Spleen (tissue), 7 donors: ENCODE results near the gene XBP1.

Source experiments
- POLR2A ChIP-seq, 3 donors: fragments of 450-650 bp; IDR thresholded peaks; one replicate each; pipeline ENCODE4 v1.5.1; 2017; ENCODE audit warnings: antibody characterized with exemption in 3 of 3, mild to moderate bottlenecking in 1 of 3
- POLR2AphosphoS5 ChIP-seq, 3 donors: sonication (generic); formaldehyde crosslinking; IDR thresholded peaks; one replicate each; pipeline ENCODE4 v1.5.1; 2017; ENCODE audit warnings: antibody characterized with exemption in 3 of 3
- TF ChIP-seq, protein P1 (sequence below), 11 experiments: fragments of 200-600 bp in 7 of 11; fragments of 450-650 bp in 4 of 11; sonication (generic) in 4 of 11; IDR thresholded peaks in 8 of 11; conservative IDR thresholded peaks in 3 of 11; 1 replicate in 7 of 11; 2 replicates in 4 of 11; pipeline versions ENCODE4 v1.4.0 to v1.8.0; 2016 to 2021; ENCODE audit warnings: antibody characterized with exemption in 11 of 11, inconsistent platforms in 4 of 11, mild to moderate bottlenecking in 1 of 11
- donor health status: DM: no; HTN: no; CAD: no; lungs with moderate emphysema.
- donor health status: DM: no; HTN: no; CAD: no.
- donor health status: DM: no; HTN: no; CAD: no.

DNA sequence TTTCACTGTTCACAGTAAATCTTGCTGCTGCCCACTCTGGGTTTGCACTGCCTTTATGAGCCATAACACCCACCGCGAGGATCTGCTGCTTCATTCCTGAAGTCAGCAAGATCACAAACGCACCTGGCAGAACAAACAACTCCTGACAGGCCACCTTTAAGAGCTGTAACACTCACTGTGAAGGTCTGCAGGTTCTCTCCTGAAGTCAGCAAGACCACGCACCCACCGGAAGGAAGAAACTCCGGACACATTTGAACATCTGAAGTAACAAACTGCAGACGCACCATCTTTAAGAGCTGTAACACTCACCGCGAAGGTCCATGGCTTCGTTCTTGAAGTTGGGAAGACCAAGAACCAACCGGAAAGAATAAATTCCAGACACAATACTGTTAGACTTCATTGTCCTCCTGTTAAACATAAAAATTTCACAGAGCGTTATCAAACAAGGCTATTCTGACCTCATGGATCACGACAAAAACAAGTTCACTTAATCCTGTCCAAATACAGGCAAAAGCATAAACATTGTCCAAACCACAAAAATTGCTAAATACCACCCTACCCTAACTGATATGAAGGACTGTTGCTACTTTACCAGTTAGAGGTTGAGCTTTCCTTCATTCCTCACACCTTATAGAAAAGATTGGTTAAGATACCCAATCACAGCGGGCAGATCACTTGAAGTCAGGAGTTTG is 30.8 kb downstream of the XBP1 start:
- TF ChIP-seq, protein P1, sequence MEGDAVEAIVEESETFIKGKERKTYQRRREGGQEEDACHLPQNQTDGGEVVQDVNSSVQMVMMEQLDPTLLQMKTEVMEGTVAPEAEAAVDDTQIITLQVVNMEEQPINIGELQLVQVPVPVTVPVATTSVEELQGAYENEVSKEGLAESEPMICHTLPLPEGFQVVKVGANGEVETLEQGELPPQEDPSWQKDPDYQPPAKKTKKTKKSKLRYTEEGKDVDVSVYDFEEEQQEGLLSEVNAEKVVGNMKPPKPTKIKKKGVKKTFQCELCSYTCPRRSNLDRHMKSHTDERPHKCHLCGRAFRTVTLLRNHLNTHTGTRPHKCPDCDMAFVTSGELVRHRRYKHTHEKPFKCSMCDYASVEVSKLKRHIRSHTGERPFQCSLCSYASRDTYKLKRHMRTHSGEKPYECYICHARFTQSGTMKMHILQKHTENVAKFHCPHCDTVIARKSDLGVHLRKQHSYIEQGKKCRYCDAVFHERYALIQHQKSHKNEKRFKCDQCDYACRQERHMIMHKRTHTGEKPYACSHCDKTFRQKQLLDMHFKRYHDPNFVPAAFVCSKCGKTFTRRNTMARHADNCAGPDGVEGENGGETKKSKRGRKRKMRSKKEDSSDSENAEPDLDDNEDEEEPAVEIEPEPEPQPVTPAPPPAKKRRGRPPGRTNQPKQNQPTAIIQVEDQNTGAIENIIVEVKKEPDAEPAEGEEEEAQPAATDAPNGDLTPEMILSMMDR (IDR thresholded peaks at IDR 0.05 in 8 of 11, conservative IDR thresholded peaks at IDR 0.05 in 3 of 11), result no peak
- TF ChIP-seq POLR2AphosphoS5 (IDR thresholded peaks at IDR 0.05) (no peak), POLR2A (IDR thresholded peaks at IDR 0.05) (no peak)
